OCI-LY7 (cell line): Measurements from ENCODE around the gene SELENOS.

ENCODE experiments used
- EZH2phosphoT487 ChIP-seq: fragments of 200-600 bp; sonication (generic); IDR thresholded peaks from 2 replicates; pipeline ENCODE4 v1.6.1; 2018; ENCODE audit warnings: low read depth, borderline replicate concordance, mild to moderate bottlenecking, mixed run types, antibody characterized with exemption, low read length, moderate library complexity, mixed read lengths
- TF ChIP-seq, protein P1 (sequence below): fragments of 200-600 bp; sonication (generic); conservative IDR thresholded peaks from 2 replicates; pipeline ENCODE4 v1.5.1; 2014; ENCODE audit warnings: mild to moderate bottlenecking, antibody characterized with exemption, low read length, moderate library complexity, mixed read lengths

DNA sequence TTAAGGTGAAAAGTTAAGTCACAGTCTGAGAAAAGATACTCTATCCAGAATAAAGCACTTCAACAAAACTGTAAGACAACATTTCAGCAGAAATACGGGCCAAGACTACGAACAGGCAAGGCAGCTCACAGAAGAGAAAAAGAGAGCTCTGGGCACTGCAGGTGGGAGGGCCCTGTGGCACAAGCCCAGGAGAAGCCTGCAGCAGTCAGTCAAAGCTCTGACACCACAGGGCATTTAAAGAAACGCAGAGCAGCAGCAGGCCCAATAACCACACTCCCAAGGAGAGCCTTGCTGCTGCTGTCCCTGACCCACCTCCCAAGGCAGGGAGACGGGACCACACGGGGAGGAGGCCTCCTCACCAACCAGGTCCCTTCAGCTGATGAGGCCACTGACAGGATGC lies 44.6 kb downstream of the SELENOS start:
- TF ChIP-seq, protein P1, sequence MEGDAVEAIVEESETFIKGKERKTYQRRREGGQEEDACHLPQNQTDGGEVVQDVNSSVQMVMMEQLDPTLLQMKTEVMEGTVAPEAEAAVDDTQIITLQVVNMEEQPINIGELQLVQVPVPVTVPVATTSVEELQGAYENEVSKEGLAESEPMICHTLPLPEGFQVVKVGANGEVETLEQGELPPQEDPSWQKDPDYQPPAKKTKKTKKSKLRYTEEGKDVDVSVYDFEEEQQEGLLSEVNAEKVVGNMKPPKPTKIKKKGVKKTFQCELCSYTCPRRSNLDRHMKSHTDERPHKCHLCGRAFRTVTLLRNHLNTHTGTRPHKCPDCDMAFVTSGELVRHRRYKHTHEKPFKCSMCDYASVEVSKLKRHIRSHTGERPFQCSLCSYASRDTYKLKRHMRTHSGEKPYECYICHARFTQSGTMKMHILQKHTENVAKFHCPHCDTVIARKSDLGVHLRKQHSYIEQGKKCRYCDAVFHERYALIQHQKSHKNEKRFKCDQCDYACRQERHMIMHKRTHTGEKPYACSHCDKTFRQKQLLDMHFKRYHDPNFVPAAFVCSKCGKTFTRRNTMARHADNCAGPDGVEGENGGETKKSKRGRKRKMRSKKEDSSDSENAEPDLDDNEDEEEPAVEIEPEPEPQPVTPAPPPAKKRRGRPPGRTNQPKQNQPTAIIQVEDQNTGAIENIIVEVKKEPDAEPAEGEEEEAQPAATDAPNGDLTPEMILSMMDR: no peak
- TF ChIP-seq EZH2phosphoT487: no peak
